BE2C (cell line): ENCODE data around the gene VEZT.
"Not testable (repeated sequence)": the region's sequence is repeated elsewhere in the genome, so short reads cannot be mapped to it uniquely, and the experiment has no call there.

Source experiments
- DNase-seq: peaks from one replicate; pipeline ENCODE4 v3.0.0-alpha.2; 2020
- H3K27me3 ChIP-seq: fragments of 250-450 bp; sonication (Bioruptor Pico); 2 replicates; pipeline ENCODE4 v1.5.1; 2020; ENCODE audit warnings: mild to moderate bottlenecking
- H3K36me3 ChIP-seq: fragments of 250-450 bp; sonication (Bioruptor Pico); 2 replicates; pipeline ENCODE4 v1.5.1; 2020; ENCODE audit warnings: mild to moderate bottlenecking
- H3K4me1 ChIP-seq: fragments of 250-450 bp; sonication (Bioruptor Pico); 2 replicates; pipeline ENCODE4 v1.5.1; 2020
- H3K4me3 ChIP-seq: 2 replicates; pipeline ENCODE4 v1.5.1; 2011; ENCODE audit warnings: low read depth, low read length
- H3K9me3 ChIP-seq: fragments of 250-450 bp; sonication (Bioruptor Pico); 2 replicates; pipeline ENCODE4 v1.5.1; 2020
- TF ChIP-seq, protein P1 (sequence below): IDR thresholded peaks from 2 replicates; pipeline ENCODE4 v1.5.1; 2012; ENCODE audit warnings: mild to moderate bottlenecking, low read depth, low read length

The VEZT gene

GRCh38 chr12:95225645-95226212 lies 8.1 kb downstream of the VEZT start:
- Histone ChIP-seq H3K36me3 (peaks cover 16% of the 10 kb centered on the region), H3K9me3 (no peaks in the 10 kb centered on the region), H3K4me1 (peaks cover 7% of the 10 kb centered on the region), H3K27me3 (no peaks in the 10 kb centered on the region), H3K4me3 (no peak overlapping the region)
- TF ChIP-seq, protein P1, sequence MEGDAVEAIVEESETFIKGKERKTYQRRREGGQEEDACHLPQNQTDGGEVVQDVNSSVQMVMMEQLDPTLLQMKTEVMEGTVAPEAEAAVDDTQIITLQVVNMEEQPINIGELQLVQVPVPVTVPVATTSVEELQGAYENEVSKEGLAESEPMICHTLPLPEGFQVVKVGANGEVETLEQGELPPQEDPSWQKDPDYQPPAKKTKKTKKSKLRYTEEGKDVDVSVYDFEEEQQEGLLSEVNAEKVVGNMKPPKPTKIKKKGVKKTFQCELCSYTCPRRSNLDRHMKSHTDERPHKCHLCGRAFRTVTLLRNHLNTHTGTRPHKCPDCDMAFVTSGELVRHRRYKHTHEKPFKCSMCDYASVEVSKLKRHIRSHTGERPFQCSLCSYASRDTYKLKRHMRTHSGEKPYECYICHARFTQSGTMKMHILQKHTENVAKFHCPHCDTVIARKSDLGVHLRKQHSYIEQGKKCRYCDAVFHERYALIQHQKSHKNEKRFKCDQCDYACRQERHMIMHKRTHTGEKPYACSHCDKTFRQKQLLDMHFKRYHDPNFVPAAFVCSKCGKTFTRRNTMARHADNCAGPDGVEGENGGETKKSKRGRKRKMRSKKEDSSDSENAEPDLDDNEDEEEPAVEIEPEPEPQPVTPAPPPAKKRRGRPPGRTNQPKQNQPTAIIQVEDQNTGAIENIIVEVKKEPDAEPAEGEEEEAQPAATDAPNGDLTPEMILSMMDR: no peak
- DNase-seq: no peak

- TF ChIP-seq, protein P1: no peak
- no peak for DNase-seq
- Histone ChIP-seq H3K27me3 (no peaks in the 10 kb centered on the region), H3K4me1 (peaks cover 12% of the 10 kb centered on the region), H3K4me3 (no peak overlapping the region), H3K36me3 (peaks cover 16% of the 10 kb centered on the region), H3K9me3 (no peaks in the 10 kb centered on the region)
Observed at GRCh38 chr12:95227818-95228356, 10.3 kb downstream of the VEZT start.

DNA sequence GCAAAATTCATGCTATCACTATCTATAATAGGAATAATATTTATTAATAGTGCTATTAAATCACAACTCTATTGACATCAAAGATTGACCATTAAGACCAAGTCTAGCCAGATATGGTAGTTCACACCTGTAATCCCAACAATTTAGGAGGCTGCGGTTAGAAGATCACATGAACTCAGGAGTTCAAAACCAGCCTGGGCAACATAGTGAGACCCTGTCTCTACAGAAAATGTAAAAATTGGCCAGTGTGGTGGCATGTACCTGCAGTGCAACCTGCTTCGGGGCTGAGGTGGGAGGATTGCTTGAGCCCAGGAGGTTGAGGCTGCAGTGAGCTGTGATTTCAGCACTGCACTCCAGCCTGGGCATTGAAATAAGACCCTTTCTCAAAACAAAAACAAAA lies 11.0 kb downstream of the VEZT start:
- H3K4me3 ChIP-seq: no peak overlapping the region
- peaks cover 12% of the 10 kb centered on the region for H3K4me1 ChIP-seq
- TF ChIP-seq, protein P1: no peak
- no peaks in the 10 kb centered on the region for H3K27me3 ChIP-seq
- DNase-seq: no peak
- peaks cover 19% of the 10 kb centered on the region for H3K36me3 ChIP-seq
- no peaks in the 10 kb centered on the region for H3K9me3 ChIP-seq

- H3K27me3 ChIP-seq: no peaks in the 10 kb centered on the region
- no peak for DNase-seq
- TF ChIP-seq, protein P1: no peak
- H3K9me3 ChIP-seq: no peaks in the 10 kb centered on the region
- H3K36me3 ChIP-seq: peaks cover 13% of the 10 kb centered on the region
- H3K4me1 ChIP-seq: peaks cover 12% of the 10 kb centered on the region
- no peak overlapping the region for H3K4me3 ChIP-seq
Observed at GRCh38 chr12:95229636-95230035, 12.0 kb downstream of the VEZT start.

GRCh38 chr12:95230313-95230712 lies 12.7 kb downstream of the VEZT start:
- H3K36me3 ChIP-seq: peaks cover 7% of the 10 kb centered on the region
- no peak for DNase-seq
- H3K9me3 ChIP-seq: no peaks in the 10 kb centered on the region
- TF ChIP-seq, protein P1: no peak
- H3K4me1 ChIP-seq: peaks cover 12% of the 10 kb centered on the region
- H3K27me3 ChIP-seq: no peaks in the 10 kb centered on the region
- no peak overlapping the region for H3K4me3 ChIP-seq

DNA sequence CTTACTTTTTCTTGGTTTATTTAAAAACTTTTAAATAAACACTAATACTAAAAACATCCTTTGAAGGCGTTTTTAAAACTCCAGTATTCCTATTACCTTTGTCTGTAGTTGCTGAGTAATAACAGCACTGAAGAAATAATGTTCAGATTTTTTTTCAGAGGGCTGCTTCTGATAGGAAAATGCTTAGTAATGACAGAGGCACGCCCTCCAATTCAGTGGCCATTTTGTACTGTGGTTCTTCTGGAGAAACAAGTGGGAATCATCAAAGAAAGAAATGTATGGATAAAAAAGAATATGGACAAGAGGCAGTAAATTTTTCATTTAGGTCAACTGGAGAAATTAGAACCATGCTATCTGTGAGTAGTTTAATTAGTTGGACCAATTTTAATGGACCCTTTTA lies 13.6 kb downstream of the VEZT start:
- no peak for DNase-seq
- TF ChIP-seq, protein P1: no peak
- no peaks in the 10 kb centered on the region for H3K27me3 ChIP-seq
- H3K4me3 ChIP-seq: no peak overlapping the region
- peaks cover 12% of the 10 kb centered on the region for H3K4me1 ChIP-seq
- peaks cover 6% of the 10 kb centered on the region for H3K36me3 ChIP-seq
- no peaks in the 10 kb centered on the region for H3K9me3 ChIP-seq

GRCh38 chr12:95234187-95234586 lies 16.6 kb downstream of the VEZT start:
- H3K4me1 ChIP-seq: peaks cover 15% of the 10 kb centered on the region
- not testable (repeated sequence) for H3K36me3 ChIP-seq, H3K9me3 ChIP-seq, H3K4me3 ChIP-seq, H3K27me3 ChIP-seq, DNase-seq

GRCh38 chr12:95235621-95236020 lies 18.0 kb downstream of the VEZT start:
- not testable (repeated sequence) for H3K36me3 ChIP-seq, DNase-seq, H3K27me3 ChIP-seq, H3K9me3 ChIP-seq, H3K4me3 ChIP-seq
- H3K4me1 ChIP-seq: peaks cover 16% of the 10 kb centered on the region
